Lower leg skin (tissue), 4 donors: ENCODE measurements around the gene C1GALT1C1. TPM values are rescaled to one million over a fixed set of nuclear protein-coding genes. Genes with fewer than 3 reads are reported as not detected.

Experiments
- DNase-seq, 2 donors: peaks; one replicate each; pipeline ENCODE4 v3.0.0-alpha.2; 2019; ENCODE audit warnings: low spot score in 2 of 2
- H3K4me3 ChIP-seq: fragments of 200-600 bp; sonication (generic); 2 replicates; pipeline ENCODE4 v1.5.1; 2017; ENCODE audit warnings: mild to moderate bottlenecking, low read depth; ENCODE audit not compliant: poor library complexity, severe bottlenecking
- POLR2A ChIP-seq, 2 donors: fragments of 450-650 bp; IDR thresholded peaks; one replicate each; pipeline ENCODE4 v1.6.1; 2016 to 2017; ENCODE audit warnings: antibody characterized with exemption in 2 of 2, mild to moderate bottlenecking in 1 of 2, moderate library complexity in 1 of 2
- WGBS, 2 donors: methylation state at CpG; one replicate each; pipeline ENCODE4 v1.1.5; 2018; 5-methylcytosine and 5-hydroxymethylcytosine counted together
- intact Hi-C: fragments of 100-400 bp; cut with DNase I; formaldehyde crosslinking; loops from one replicate; pipeline ENCODE4 v1.15.0; 2023; ENCODE audit warnings: low total_unique reads
- total RNA-seq, 4 donors: library from RNA; depleted of rRNA; stranded (reverse); fragments of >200 nt; gene quantifications; one replicate each; pipeline ENCODE4 v1.1.0, GENCODE V29; 2016
- TF ChIP-seq, protein P1 (sequence below), 3 donors: fragments of 450-650 bp; IDR thresholded peaks; one replicate each; pipeline ENCODE4 v1.5.1; 2016; ENCODE audit warnings: antibody characterized with exemption in 3 of 3, mild to moderate bottlenecking in 3 of 3, moderate library complexity in 2 of 3

C1GALT1C1 gene
- total RNA-seq, 4 donors from 2014 or later = 4.5 to 13.2 (median 9.6) TPM

DNA sequence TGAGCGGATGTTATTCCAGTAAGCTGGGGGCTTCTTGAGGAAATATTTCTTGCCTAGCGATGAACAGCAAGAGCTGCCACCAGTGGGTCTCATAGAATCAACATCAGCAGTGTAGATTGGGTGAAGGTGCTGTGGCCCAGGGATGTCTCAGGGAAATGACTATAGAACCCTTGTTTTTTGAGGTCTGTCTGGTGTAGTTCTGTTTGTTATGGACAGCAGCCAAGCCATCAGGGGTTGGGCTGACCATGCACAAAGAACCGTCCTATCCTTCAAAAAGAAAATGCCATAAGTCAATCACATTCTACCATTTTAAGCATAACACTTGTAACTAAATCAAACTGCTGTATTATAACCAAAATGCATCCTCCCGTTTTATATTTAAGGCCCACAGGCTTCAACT, 17.3 kb upstream of the C1GALT1C1 start:
- no peak for DNase-seq
- TF ChIP-seq, protein P1, sequence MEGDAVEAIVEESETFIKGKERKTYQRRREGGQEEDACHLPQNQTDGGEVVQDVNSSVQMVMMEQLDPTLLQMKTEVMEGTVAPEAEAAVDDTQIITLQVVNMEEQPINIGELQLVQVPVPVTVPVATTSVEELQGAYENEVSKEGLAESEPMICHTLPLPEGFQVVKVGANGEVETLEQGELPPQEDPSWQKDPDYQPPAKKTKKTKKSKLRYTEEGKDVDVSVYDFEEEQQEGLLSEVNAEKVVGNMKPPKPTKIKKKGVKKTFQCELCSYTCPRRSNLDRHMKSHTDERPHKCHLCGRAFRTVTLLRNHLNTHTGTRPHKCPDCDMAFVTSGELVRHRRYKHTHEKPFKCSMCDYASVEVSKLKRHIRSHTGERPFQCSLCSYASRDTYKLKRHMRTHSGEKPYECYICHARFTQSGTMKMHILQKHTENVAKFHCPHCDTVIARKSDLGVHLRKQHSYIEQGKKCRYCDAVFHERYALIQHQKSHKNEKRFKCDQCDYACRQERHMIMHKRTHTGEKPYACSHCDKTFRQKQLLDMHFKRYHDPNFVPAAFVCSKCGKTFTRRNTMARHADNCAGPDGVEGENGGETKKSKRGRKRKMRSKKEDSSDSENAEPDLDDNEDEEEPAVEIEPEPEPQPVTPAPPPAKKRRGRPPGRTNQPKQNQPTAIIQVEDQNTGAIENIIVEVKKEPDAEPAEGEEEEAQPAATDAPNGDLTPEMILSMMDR (IDR thresholded peaks at IDR 0.05) = no peak
- TF ChIP-seq POLR2A (IDR thresholded peaks at IDR 0.05) = no peak
- H3K4me3 ChIP-seq = no peak overlapping the region
- intact Hi-C loops = no loop called here
- 73 to 82% methylated on average over 4 of the region's 4 CpGs for WGBS, 2 donors

DNA sequence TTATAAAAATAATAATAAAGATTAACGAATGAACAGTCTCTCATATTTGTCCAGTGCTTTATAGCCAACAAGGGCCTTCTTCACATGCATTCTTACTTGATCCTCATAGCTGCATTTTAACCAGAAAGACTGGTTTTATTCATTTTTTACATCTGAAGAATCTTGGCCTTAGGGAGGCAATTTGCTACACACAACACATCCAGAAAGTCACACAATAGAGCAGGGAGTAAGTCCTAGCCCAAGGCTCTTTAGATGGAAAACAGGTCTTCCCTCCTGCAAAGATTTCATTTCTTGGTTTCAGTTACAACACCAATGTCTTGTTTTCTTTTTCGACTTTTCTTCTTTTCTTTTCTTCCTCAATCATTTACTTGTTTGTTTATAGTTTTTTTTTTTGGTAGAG, 13.0 kb upstream of the C1GALT1C1 start:
- TF ChIP-seq POLR2A (IDR thresholded peaks at IDR 0.05) = no peak
- TF ChIP-seq, protein P1 (IDR thresholded peaks at IDR 0.05) = no peak
- DNase-seq = no peak
- intact Hi-C loops = no loop called here
- H3K4me3 ChIP-seq = no peak overlapping the region
- 63 to 64% methylated on average over 2 of the region's 2 CpGs for WGBS, 2 donors

DNA sequence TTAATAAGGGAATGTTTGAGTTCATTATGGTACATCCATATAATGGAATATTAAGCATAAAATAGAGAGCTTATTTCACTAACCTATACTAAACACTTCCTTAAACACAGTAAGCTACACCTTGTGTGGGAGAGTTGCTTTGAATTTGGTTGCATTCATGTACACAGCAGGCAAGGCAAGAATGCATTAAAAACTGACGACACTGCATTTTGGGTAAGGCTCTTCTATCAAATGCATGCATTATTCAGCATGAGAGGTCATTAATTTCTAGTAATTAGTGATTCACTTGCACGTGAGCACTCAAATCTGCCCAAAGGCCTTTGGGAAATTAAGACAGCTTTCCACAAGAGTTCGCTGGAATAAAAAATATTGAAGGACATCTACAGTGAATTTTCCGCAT, 8.8 kb upstream of the C1GALT1C1 start:
- no peak overlapping the region for H3K4me3 ChIP-seq
- intact Hi-C loops = no loop called here
- 74 to 81% methylated on average over 4 of the region's 4 CpGs for WGBS, 2 donors
- TF ChIP-seq POLR2A (IDR thresholded peaks at IDR 0.05) = no peak
- TF ChIP-seq, protein P1 (IDR thresholded peaks at IDR 0.05) = no peak
- no peak for DNase-seq

DNA sequence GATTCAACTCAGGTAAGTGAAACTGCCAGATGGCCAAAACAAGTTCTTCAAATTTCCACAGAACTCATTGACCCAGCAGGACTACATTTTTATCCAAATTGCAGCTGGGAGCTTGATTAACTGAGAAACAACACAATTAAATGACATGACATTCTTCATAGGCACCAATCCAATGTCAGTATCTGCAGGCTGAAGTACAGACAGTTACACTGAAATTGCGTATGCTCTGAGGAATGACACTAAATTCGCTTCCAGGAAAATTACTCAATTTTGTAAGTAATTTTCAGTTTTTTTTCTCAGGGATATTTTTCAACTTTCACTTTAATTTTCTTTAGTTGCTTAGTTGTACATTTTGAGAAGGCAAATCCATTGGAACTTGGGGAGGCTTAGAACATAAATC, 4.5 kb downstream of the C1GALT1C1 start:
- WGBS, 2 donors = 47 to 53% methylated on average over 2 of the region's 2 CpGs
- no peak for DNase-seq
- TF ChIP-seq, protein P1 (IDR thresholded peaks at IDR 0.05) = no peak
- TF ChIP-seq POLR2A (IDR thresholded peaks at IDR 0.05) = no peak
- no peak overlapping the region for H3K4me3 ChIP-seq
- intact Hi-C loops = no loop called here

DNA sequence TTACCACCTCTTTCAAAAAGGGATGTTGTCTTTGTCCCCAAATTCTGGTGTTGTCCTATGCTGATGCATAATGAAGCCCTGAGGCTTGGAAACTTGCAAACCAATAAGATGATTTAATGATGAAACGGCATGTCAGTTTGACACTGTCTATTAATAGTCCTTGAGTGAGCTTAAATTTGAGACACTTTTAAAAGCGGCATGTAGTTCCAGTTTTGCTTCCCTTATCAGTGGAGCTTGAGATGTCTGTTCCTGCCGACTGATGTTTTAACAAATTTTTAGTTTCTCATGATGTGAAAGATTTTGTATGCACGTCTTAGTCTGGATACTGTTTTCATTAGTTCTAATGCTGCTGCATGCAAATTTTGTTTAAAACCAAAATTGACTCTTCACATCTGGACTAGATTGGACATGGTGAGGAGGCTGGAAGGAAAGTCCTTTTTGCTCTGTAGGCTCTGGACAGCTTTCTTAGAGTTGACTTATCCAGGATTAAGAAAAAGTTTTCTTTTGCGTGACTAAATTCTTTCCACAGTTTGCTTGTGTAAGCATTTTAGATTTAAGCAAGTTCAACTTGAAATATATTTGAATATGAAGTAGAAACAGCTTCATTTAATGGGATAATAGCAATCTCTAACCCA, 11.7 kb downstream of the C1GALT1C1 start:
- 40 to 62% methylated on average over 5 of the region's 5 CpGs for WGBS, 2 donors
- no peak for TF ChIP-seq POLR2A (IDR thresholded peaks at IDR 0.05)
- TF ChIP-seq, protein P1 (IDR thresholded peaks at IDR 0.05) = no peak
- intact Hi-C loops = no loop called here

DNA sequence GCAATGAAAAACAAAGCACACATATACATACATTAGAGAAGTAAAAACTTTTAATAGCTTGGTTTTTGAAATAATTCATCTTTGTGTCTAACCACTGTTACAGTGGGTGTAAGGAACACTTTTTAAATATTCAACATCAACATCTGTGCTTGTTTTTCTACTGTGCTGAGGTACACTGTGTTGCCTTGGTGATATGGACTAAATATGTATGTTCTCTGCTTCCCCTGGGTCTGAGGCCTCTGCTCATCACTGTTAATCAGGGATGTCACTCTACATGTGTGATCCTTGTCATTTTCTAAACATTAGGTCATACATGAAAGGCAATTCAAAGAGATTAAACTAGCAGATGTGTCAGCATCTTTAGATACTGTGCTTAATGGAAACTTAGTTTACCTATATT, 15.0 kb downstream of the C1GALT1C1 start:
- DNase-seq = no peak
- no peak overlapping the region for H3K4me3 ChIP-seq
- TF ChIP-seq POLR2A (IDR thresholded peaks at IDR 0.05) = no peak
- TF ChIP-seq, protein P1 (IDR thresholded peaks at IDR 0.05) = no peak
- intact Hi-C loops = no loop called here

More for the DNA sequence above, 11.7 kb downstream of the C1GALT1C1 start:
- DNase-seq = no peak
- H3K4me3 ChIP-seq = no peak overlapping the region
